Right lobe of liver (tissue), 4 donors: ENCODE results near the gene NGF.
"Not testable (repeated sequence)": the region's sequence is repeated elsewhere in the genome, so short reads cannot be mapped to it uniquely, and the experiment has no call there.

ENCODE experiments used
- POLR2A ChIP-seq: fragments of 450-650 bp; IDR thresholded peaks from one replicate; pipeline ENCODE4 v1.6.1; 2017; ENCODE audit warnings: antibody characterized with exemption, mild to moderate bottlenecking
- TF ChIP-seq, protein P1 (sequence below), 4 donors: fragments of 200-600 bp in 3 of 4; fragments of 450-650 bp in 1 of 4; IDR thresholded peaks; one replicate each; pipeline versions ENCODE4 v1.5.1 to v1.8.0; 2016 to 2022; ENCODE audit warnings: antibody characterized with exemption in 4 of 4, mild to moderate bottlenecking in 2 of 4
- donor health status: DM: no; HTN: no; CAD: no.
- donor health status: DM: no; HTN: no; CAD: no.
- donor health status: DM: no; HTN: yes; CAD: no.

DNA sequence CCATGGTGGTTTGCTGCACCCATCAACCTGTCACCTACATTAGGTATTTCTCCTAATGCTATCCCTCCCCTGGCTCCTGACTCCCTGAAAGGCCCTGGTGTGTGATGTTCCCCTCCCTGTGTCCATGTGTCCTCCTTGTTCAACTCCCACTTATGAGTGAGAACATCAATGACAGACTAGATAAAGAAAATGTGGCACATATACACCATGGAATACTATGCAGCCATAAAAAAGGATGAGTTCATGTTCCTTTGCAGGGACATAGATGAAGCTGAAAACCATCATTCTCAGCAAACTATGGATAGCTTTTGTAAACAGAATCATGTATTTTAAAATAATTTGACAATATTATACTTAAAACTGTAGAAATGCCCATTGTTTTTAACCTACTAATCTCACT is 28.5 kb downstream of the NGF start:
- TF ChIP-seq, protein P1, sequence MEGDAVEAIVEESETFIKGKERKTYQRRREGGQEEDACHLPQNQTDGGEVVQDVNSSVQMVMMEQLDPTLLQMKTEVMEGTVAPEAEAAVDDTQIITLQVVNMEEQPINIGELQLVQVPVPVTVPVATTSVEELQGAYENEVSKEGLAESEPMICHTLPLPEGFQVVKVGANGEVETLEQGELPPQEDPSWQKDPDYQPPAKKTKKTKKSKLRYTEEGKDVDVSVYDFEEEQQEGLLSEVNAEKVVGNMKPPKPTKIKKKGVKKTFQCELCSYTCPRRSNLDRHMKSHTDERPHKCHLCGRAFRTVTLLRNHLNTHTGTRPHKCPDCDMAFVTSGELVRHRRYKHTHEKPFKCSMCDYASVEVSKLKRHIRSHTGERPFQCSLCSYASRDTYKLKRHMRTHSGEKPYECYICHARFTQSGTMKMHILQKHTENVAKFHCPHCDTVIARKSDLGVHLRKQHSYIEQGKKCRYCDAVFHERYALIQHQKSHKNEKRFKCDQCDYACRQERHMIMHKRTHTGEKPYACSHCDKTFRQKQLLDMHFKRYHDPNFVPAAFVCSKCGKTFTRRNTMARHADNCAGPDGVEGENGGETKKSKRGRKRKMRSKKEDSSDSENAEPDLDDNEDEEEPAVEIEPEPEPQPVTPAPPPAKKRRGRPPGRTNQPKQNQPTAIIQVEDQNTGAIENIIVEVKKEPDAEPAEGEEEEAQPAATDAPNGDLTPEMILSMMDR (IDR thresholded peaks at IDR 0.05), result not testable (repeated sequence)
- not testable (repeated sequence) for TF ChIP-seq POLR2A
